Mesendoderm (in vitro differentiated cells): ENCODE data around the gene ROBO2.

Source experiments
- DNase-seq: peaks from one replicate; pipeline ENCODE4 v3.0.0; 2013
- H2AK5ac ChIP-seq: 2 replicates; pipeline ENCODE4 v1.6.1; 2013; ENCODE audit warnings: low read length, inconsistent platforms
- H2BK120ac ChIP-seq: 2 replicates; pipeline ENCODE4 v1.6.1; 2013; ENCODE audit warnings: low read depth, mild to moderate bottlenecking, low read length, moderate library complexity, mixed read lengths
- H2BK15ac ChIP-seq: replicated peaks from 2 replicates; pipeline ENCODE4 v1.6.1; 2013; ENCODE audit warnings: low read depth, mild to moderate bottlenecking, moderate library complexity
- H2BK5ac ChIP-seq: 2 replicates; pipeline ENCODE4 v1.6.1; 2013; ENCODE audit warnings: low read length, inconsistent platforms
- H3K18ac ChIP-seq: 2 replicates; pipeline ENCODE4 v1.6.1; 2013; ENCODE audit warnings: mild to moderate bottlenecking, low read length, mixed read lengths
- H3K23ac ChIP-seq: one replicate; pipeline ENCODE4 v1.6.1; 2013; ENCODE audit warnings: low read length
- H3K27ac ChIP-seq: 2 replicates; pipeline ENCODE4 v1.5.1; 2013; ENCODE audit warnings: low read depth, mild to moderate bottlenecking, inconsistent platforms, low read length, moderate library complexity
- H3K27me3 ChIP-seq: 2 replicates; pipeline ENCODE4 v1.6.1; 2013; ENCODE audit warnings: low read length, control low read depth, mild to moderate bottlenecking, inconsistent platforms; ENCODE audit not compliant: insufficient read depth, poor library complexity
- H3K36me3 ChIP-seq: 2 replicates; pipeline ENCODE4 v1.6.1; 2013; ENCODE audit warnings: low read length, inconsistent platforms; ENCODE audit not compliant: control insufficient read depth, insufficient read depth
- H3K4ac ChIP-seq: one replicate; pipeline ENCODE4 v1.6.1; 2013; ENCODE audit warnings: low read depth, mild to moderate bottlenecking, low read length, moderate library complexity
- H3K4me1 ChIP-seq: 2 replicates; pipeline ENCODE4 v1.6.1; 2013; ENCODE audit warnings: low read depth, low read length, inconsistent platforms; ENCODE audit not compliant: control insufficient read depth
- H3K4me2 ChIP-seq: 2 replicates; pipeline ENCODE4 v1.6.1; 2013; ENCODE audit warnings: low read length
- H3K4me3 ChIP-seq: 2 replicates; pipeline ENCODE4 v1.5.1; 2013; ENCODE audit warnings: mild to moderate bottlenecking, low read length
- H3K56ac ChIP-seq: one replicate; pipeline ENCODE4 v1.6.1; 2013; ENCODE audit warnings: low read length
- H3K79me1 ChIP-seq: 2 replicates; pipeline ENCODE4 v1.6.1; 2013; ENCODE audit warnings: low read length, inconsistent platforms
- H3K79me2 ChIP-seq: 2 replicates; pipeline ENCODE4 v1.6.1; 2013; ENCODE audit warnings: mild to moderate bottlenecking, low read length; ENCODE audit not compliant: control insufficient read depth, insufficient read depth
- H3K9ac ChIP-seq: 2 replicates; pipeline ENCODE4 v1.6.1; 2013; ENCODE audit warnings: low read length, inconsistent platforms
- H4K5ac ChIP-seq: one replicate; pipeline ENCODE4 v1.6.1; 2013; ENCODE audit warnings: low read length
- H4K8ac ChIP-seq: one replicate; pipeline ENCODE4 v1.6.1; 2013; ENCODE audit warnings: low read depth, mild to moderate bottlenecking, control low read depth, low read length, moderate library complexity
- WGBS: extraction: QIAGEN DNeasy Blood & Tissue Kit; methylation state at CpG from one replicate; pipeline ENCODE4 v1.1.7; 2013; ENCODE audit warnings: low lambda C conversion rate, missing lambda C conversion rate; ENCODE audit not compliant: insufficient coverage; ENCODE audit errors: extremely low coverage; 5-methylcytosine and 5-hydroxymethylcytosine counted together

ROBO2 gene

DNA sequence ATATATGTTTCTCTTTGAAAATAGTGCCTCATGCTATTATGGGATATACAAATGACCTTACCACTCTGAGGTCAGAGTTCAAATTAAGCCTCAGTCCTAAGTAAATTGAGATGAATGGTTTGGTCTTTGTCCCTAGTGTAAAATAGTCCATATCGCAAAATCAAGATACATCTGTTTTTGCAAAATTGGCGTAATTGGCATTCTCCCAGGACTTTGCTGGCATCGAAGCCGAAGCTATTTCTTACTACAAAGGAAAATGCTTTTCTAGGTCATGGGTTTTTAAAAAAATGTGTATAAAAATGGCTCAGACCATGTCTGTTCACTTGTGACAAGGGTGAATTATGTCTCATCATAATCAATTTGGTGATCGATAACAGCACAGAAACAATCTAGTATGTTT is 25.9 kb downstream of the ROBO2 start:
- DNase-seq, result no peak
- H2BK120ac ChIP-seq, result no peak overlapping the region
- no peak overlapping the region for H3K56ac ChIP-seq
- no peak overlapping the region for H4K8ac ChIP-seq
- H3K4me1 ChIP-seq, result no peaks in the 10 kb centered on the region
- no peak overlapping the region for H2AK5ac ChIP-seq
- no peak overlapping the region for H4K5ac ChIP-seq
- no peak overlapping the region for H3K9ac ChIP-seq
- no peaks in the 10 kb centered on the region for H3K36me3 ChIP-seq
- no peak overlapping the region for H3K27ac ChIP-seq
- no peak overlapping the region for H3K4me2 ChIP-seq
- no peak overlapping the region for H3K4ac ChIP-seq
- no peak overlapping the region for H2BK15ac ChIP-seq
- H3K4me3 ChIP-seq, result no peak overlapping the region
- no peaks in the 10 kb centered on the region for H3K27me3 ChIP-seq
- no peaks in the 10 kb centered on the region for H3K79me2 ChIP-seq
- no peak overlapping the region for H2BK5ac ChIP-seq
- H3K18ac ChIP-seq, result no peak overlapping the region
- H3K23ac ChIP-seq, result no peak overlapping the region
- whole genome bisulfite sequencing, result no CpG with 5 or more reads among the region's 5 CpGs
- no peaks in the 10 kb centered on the region for H3K79me1 ChIP-seq

GRCh38 chr3:77066829-77067228 is 26.9 kb downstream of the ROBO2 start:
- no peak overlapping the region for H3K27ac ChIP-seq
- no peak overlapping the region for H2BK15ac ChIP-seq
- H4K5ac ChIP-seq, result no peak overlapping the region
- H2BK120ac ChIP-seq, result no peak overlapping the region
- no peak overlapping the region for H3K4me2 ChIP-seq
- H2AK5ac ChIP-seq, result no peak overlapping the region
- H3K4me1 ChIP-seq, result no peaks in the 10 kb centered on the region
- H3K23ac ChIP-seq, result no peak overlapping the region
- H3K18ac ChIP-seq, result no peak overlapping the region
- no CpG with 5 or more reads among the region's 1 CpG for WGBS
- no peak for DNase-seq
- H3K4ac ChIP-seq, result no peak overlapping the region
- H3K79me1 ChIP-seq, result no peaks in the 10 kb centered on the region
- H2BK5ac ChIP-seq, result no peak overlapping the region
- H3K56ac ChIP-seq, result no peak overlapping the region
- H3K9ac ChIP-seq, result no peak overlapping the region
- no peaks in the 10 kb centered on the region for H3K79me2 ChIP-seq
- no peak overlapping the region for H4K8ac ChIP-seq
- no peaks in the 10 kb centered on the region for H3K36me3 ChIP-seq
- H3K4me3 ChIP-seq, result no peak overlapping the region
- no peaks in the 10 kb centered on the region for H3K27me3 ChIP-seq

GRCh38 chr3:77068808-77069207 is 28.9 kb downstream of the ROBO2 start:
- Histone ChIP-seq H3K23ac (no peak overlapping the region), H3K4me2 (no peak overlapping the region), H3K4ac (no peak overlapping the region), H2BK120ac (no peak overlapping the region), H3K79me2 (no peaks in the 10 kb centered on the region), H3K18ac (no peak overlapping the region), H3K27ac (no peak overlapping the region), H2BK5ac (no peak overlapping the region), H2BK15ac (no peak overlapping the region), H3K9ac (no peak overlapping the region), H3K4me1 (no peaks in the 10 kb centered on the region), H4K8ac (no peak overlapping the region), H2AK5ac (no peak overlapping the region), H3K79me1 (no peaks in the 10 kb centered on the region), H3K4me3 (no peak overlapping the region), H3K27me3 (no peaks in the 10 kb centered on the region), H3K56ac (no peak overlapping the region), H3K36me3 (no peaks in the 10 kb centered on the region), H4K5ac (no peak overlapping the region)
- WGBS, result no CpG with 5 or more reads among the region's 7 CpGs
- DNase-seq, result no peak

GRCh38 chr3:77071364-77071763 is 31.5 kb downstream of the ROBO2 start:
- DNase-seq, result no peak
- H2BK5ac ChIP-seq, result no peak overlapping the region
- H3K79me1 ChIP-seq, result no peaks in the 10 kb centered on the region
- no peak overlapping the region for H3K27ac ChIP-seq
- H2BK120ac ChIP-seq, result no peak overlapping the region
- H3K56ac ChIP-seq, result no peak overlapping the region
- no peak overlapping the region for H3K23ac ChIP-seq
- no CpG with 5 or more reads among the region's 5 CpGs for WGBS
- H3K79me2 ChIP-seq, result no peaks in the 10 kb centered on the region
- no peaks in the 10 kb centered on the region for H3K36me3 ChIP-seq
- no peak overlapping the region for H4K8ac ChIP-seq
- H3K27me3 ChIP-seq, result no peaks in the 10 kb centered on the region
- no peak overlapping the region for H2AK5ac ChIP-seq
- H2BK15ac ChIP-seq, result no peak overlapping the region
- H3K4me3 ChIP-seq, result no peak overlapping the region
- no peak overlapping the region for H4K5ac ChIP-seq
- H3K4me1 ChIP-seq, result no peaks in the 10 kb centered on the region
- H3K4me2 ChIP-seq, result no peak overlapping the region
- H3K9ac ChIP-seq, result no peak overlapping the region
- no peak overlapping the region for H3K4ac ChIP-seq
- no peak overlapping the region for H3K18ac ChIP-seq

- no peak overlapping the region for H3K56ac ChIP-seq
- no peak overlapping the region for H3K18ac ChIP-seq
- H2BK120ac ChIP-seq, result no peak overlapping the region
- no peak overlapping the region for H3K4me2 ChIP-seq
- H3K4ac ChIP-seq, result no peak overlapping the region
- no peak overlapping the region for H3K27ac ChIP-seq
- no peak overlapping the region for H3K23ac ChIP-seq
- no peaks in the 10 kb centered on the region for H3K27me3 ChIP-seq
- H3K9ac ChIP-seq, result no peak overlapping the region
- H3K79me1 ChIP-seq, result no peaks in the 10 kb centered on the region
- H3K36me3 ChIP-seq, result no peaks in the 10 kb centered on the region
- no peak overlapping the region for H3K4me3 ChIP-seq
- H2BK15ac ChIP-seq, result no peak overlapping the region
- no peak overlapping the region for H2BK5ac ChIP-seq
- no peak overlapping the region for H4K5ac ChIP-seq
- no peak for DNase-seq
- H2AK5ac ChIP-seq, result no peak overlapping the region
- no peaks in the 10 kb centered on the region for H3K4me1 ChIP-seq
- no CpG with 5 or more reads among the region's 11 CpGs for WGBS
- no peak overlapping the region for H4K8ac ChIP-seq
- H3K79me2 ChIP-seq, result no peaks in the 10 kb centered on the region
Measured at GRCh38 chr3:77071809-77072208, 31.9 kb downstream of the ROBO2 start.

GRCh38 chr3:77072232-77072631 is 32.3 kb downstream of the ROBO2 start:
- no peak overlapping the region for H4K8ac ChIP-seq
- H3K4ac ChIP-seq, result no peak overlapping the region
- no peak overlapping the region for H4K5ac ChIP-seq

More at GRCh38 chr3:77072232-77072631, 32.3 kb downstream of the ROBO2 start:
- WGBS, result no CpG with 5 or more reads among the region's 1 CpG
- no peak overlapping the region for H2BK120ac ChIP-seq
- no peak overlapping the region for H3K9ac ChIP-seq
- no peaks in the 10 kb centered on the region for H3K36me3 ChIP-seq
- H3K18ac ChIP-seq, result no peak overlapping the region
- no peaks in the 10 kb centered on the region for H3K27me3 ChIP-seq
- H3K4me1 ChIP-seq, result no peaks in the 10 kb centered on the region
- H3K4me3 ChIP-seq, result no peak overlapping the region
- H2BK15ac ChIP-seq, result no peak overlapping the region
- no peak overlapping the region for H2BK5ac ChIP-seq
- no peak overlapping the region for H3K56ac ChIP-seq
- H2AK5ac ChIP-seq, result no peak overlapping the region
- no peak for DNase-seq
- no peaks in the 10 kb centered on the region for H3K79me2 ChIP-seq
- no peak overlapping the region for H3K4me2 ChIP-seq
- no peaks in the 10 kb centered on the region for H3K79me1 ChIP-seq
- H3K27ac ChIP-seq, result no peak overlapping the region
- no peak overlapping the region for H3K23ac ChIP-seq
